ENCODE measurements around the gene ALOX5AP. TPM values are rescaled to one million over a fixed set of nuclear protein-coding genes. Genes with fewer than 3 reads are reported as not detected.

ALOX5AP gene
- polyA plus RNA-seq, 2 of the 4 experiments (the other 2 are of a cell fraction) = 2.3 to 2.8 TPM

- TF ChIP-seq, protein P1, sequence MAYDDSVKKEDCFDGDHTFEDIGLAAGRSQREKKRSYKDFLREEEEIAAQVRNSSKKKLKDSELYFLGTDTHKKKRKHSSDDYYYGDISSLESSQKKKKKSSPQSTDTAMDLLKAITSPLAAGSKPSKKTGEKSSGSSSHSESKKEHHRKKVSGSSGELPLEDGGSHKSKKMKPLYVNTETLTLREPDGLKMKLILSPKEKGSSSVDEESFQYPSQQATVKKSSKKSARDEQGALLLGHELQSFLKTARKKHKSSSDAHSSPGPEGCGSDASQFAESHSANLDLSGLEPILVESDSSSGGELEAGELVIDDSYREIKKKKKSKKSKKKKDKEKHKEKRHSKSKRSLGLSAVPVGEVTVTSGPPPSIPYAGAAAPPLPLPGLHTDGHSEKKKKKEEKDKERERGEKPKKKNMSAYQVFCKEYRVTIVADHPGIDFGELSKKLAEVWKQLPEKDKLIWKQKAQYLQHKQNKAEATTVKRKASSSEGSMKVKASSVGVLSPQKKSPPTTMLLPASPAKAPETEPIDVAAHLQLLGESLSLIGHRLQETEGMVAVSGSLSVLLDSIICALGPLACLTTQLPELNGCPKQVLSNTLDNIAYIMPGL (CRISPR knock-in tag; IDR thresholded peaks at IDR 0.05; ENCODE audit: borderline replicate concordance) = no peak
- TF ChIP-seq JUNB (IDR thresholded peaks at IDR 0.05) = 0 out of 2 replicates have a peak, but pooled peaks have one; percentile 44
- TF ChIP-seq HDAC2 (IDR thresholded peaks at IDR 0.05) = no peak
- no peak for TF ChIP-seq CHD2 (IDR thresholded peaks at IDR 0.05; ENCODE audit: low read length, partially characterized antibody)
- TF ChIP-seq RFX5 (IDR thresholded peaks at IDR 0.05) = no peak
- TF ChIP-seq POLR2A (IDR thresholded peaks at IDR 0.05; ENCODE audit: low read length) = no peak
- TF ChIP-seq, protein P2, sequence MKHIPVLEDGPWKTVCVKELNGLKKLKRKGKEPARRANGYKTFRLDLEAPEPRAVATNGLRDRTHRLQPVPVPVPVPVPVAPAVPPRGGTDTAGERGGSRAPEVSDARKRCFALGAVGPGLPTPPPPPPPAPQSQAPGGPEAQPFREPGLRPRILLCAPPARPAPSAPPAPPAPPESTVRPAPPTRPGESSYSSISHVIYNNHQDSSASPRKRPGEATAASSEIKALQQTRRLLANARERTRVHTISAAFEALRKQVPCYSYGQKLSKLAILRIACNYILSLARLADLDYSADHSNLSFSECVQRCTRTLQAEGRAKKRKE (CRISPR knock-in tag; IDR thresholded peaks at IDR 0.05; ENCODE audit: low read depth) = no peak
- no peak for TF ChIP-seq ESRRA (IDR thresholded peaks at IDR 0.05; ENCODE audit: borderline replicate concordance, low read length)
- TF ChIP-seq USF2 (IDR thresholded peaks at IDR 0.05) = no peak
- no peak for TF ChIP-seq SMC3 (IDR thresholded peaks at IDR 0.05)
- no peak for TF ChIP-seq CBX2 (IDR thresholded peaks at IDR 0.05; ENCODE audit: borderline replicate concordance, low read depth)
- TF ChIP-seq RARB (CRISPR knock-in tag; IDR thresholded peaks at IDR 0.05) = no peak
- no peak for TF ChIP-seq ELK1 (IDR thresholded peaks at IDR 0.05; ENCODE audit: low read depth, low read length)
- TF ChIP-seq POLR2AphosphoS2 (conservative IDR thresholded peaks at IDR 0.05; ENCODE audit: low read length) = no peak
- TF ChIP-seq RNF2 (IDR thresholded peaks at IDR 0.05; ENCODE audit: borderline replicate concordance, low read depth) = no peak
- TF ChIP-seq FOXS1 (CRISPR knock-in tag; IDR thresholded peaks at IDR 0.05) = no peak
- TF ChIP-seq BHLHE40 (IDR thresholded peaks at IDR 0.05; ENCODE audit: low read depth, low read length) = no peak
- TF ChIP-seq EP300 (IDR thresholded peaks at IDR 0.05) = 0 out of 5 replicates have a peak, but pooled peaks of 1 of the 2 experiments have one; percentile 18
- TF ChIP-seq TP53 (CRISPR knock-in tag; IDR thresholded peaks at IDR 0.05) = no peak
- no peak for TF ChIP-seq RAD21 (conservative IDR thresholded peaks at IDR 0.05 in 1 of 2, IDR thresholded peaks at IDR 0.05 in 1 of 2)
- TF ChIP-seq HEYL (CRISPR knock-in tag; IDR thresholded peaks at IDR 0.05) = no peak
- TF ChIP-seq, protein P3, sequence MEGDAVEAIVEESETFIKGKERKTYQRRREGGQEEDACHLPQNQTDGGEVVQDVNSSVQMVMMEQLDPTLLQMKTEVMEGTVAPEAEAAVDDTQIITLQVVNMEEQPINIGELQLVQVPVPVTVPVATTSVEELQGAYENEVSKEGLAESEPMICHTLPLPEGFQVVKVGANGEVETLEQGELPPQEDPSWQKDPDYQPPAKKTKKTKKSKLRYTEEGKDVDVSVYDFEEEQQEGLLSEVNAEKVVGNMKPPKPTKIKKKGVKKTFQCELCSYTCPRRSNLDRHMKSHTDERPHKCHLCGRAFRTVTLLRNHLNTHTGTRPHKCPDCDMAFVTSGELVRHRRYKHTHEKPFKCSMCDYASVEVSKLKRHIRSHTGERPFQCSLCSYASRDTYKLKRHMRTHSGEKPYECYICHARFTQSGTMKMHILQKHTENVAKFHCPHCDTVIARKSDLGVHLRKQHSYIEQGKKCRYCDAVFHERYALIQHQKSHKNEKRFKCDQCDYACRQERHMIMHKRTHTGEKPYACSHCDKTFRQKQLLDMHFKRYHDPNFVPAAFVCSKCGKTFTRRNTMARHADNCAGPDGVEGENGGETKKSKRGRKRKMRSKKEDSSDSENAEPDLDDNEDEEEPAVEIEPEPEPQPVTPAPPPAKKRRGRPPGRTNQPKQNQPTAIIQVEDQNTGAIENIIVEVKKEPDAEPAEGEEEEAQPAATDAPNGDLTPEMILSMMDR (IDR thresholded peaks at IDR 0.05) = no peak
Measured at GRCh38 chr13:30718661-30719524, 16.4 kb upstream of the ALOX5AP start (continued).

Measured in A549 (cell line).